Transverse colon (tissue), 4 donors: ENCODE results near the gene DDX19B. TPM values are rescaled to one million over a fixed set of nuclear protein-coding genes. Genes with fewer than 3 reads are reported as not detected.
"Not testable (repeated sequence)": the region's sequence is repeated elsewhere in the genome, so short reads cannot be mapped to it uniquely, and the experiment has no call there.

Experiments used
- DNase-seq: peaks from one replicate; pipeline ENCODE4 v3.0.0-alpha.2; 2019
- H3K27ac ChIP-seq, 4 donors: fragments of 200-600 bp; sonication (generic); 2 replicates each; pipeline ENCODE4 v1.5.1; 2016 to 2018; ENCODE audit warnings: inconsistent platforms in 4 of 4
- H3K27me3 ChIP-seq: fragments of 200-600 bp; sonication (generic); 2 replicates; pipeline ENCODE4 v1.5.1; 2017; ENCODE audit warnings: inconsistent platforms
- H3K36me3 ChIP-seq, 4 donors: fragments of 200-600 bp; sonication (generic); 2 replicates each; pipeline ENCODE4 v1.5.1; 2017 to 2019; ENCODE audit warnings: inconsistent platforms in 4 of 4
- H3K4me1 ChIP-seq, 4 donors: fragments of 200-600 bp; sonication (generic); 2 replicates each; pipeline ENCODE4 v1.5.1; 2017 to 2020; ENCODE audit warnings: inconsistent platforms in 4 of 4
- H3K4me3 ChIP-seq, 4 donors: fragments of 200-600 bp; sonication (generic); 1 replicate in 1 of 4; 2 replicates in 3 of 4; pipeline versions ENCODE4 v1.5.1 to v1.6.1; 2017 to 2019; ENCODE audit warnings: inconsistent platforms in 4 of 4
- H3K9me3 ChIP-seq, 2 donors: fragments of 200-600 bp; sonication (generic); 2 replicates each; pipeline ENCODE4 v1.5.1; 2017 to 2019; ENCODE audit warnings: inconsistent platforms in 2 of 2
- EP300 ChIP-seq: sonication (generic); formaldehyde crosslinking; IDR thresholded peaks from one replicate; pipeline ENCODE4 v1.6.1; 2017; ENCODE audit warnings: antibody characterized with exemption, low read depth
- POLR2A ChIP-seq: fragments of 450-650 bp; IDR thresholded peaks from one replicate; pipeline ENCODE4 v1.6.1; 2016; ENCODE audit warnings: antibody characterized with exemption, mild to moderate bottlenecking, moderate library complexity
- POLR2AphosphoS5 ChIP-seq, 3 donors: sonication (generic); formaldehyde crosslinking; IDR thresholded peaks; one replicate each; pipeline ENCODE4 v1.6.1; 2016; ENCODE audit warnings: antibody characterized with exemption in 3 of 3
- WGBS, 2 donors: methylation state at CpG; one replicate each; pipeline ENCODE4 v1.1.5; 2018; ENCODE audit warnings: low coverage in 1 of 2; 5-methylcytosine and 5-hydroxymethylcytosine counted together
- in situ Hi-C, 4 donors: fragments of 200-750 bp; cut with MboI; loops; one replicate each; pipeline versions ENCODE4 v1.15.0 to v1.15.1; 2017; ENCODE audit warnings: low sequenced_read_pairs in 3 of 4, low pct_ligation_motif_present in 1 of 4, low pct_unique_long_range_greater_than_20kb in 1 of 4
- intact Hi-C: fragments of 100-400 bp; cut with DNase I; formaldehyde crosslinking; loops from one replicate; pipeline ENCODE4 v1.15.1; 2023; ENCODE audit warnings: low total_unique reads
- total RNA-seq, 4 donors: library from RNA; depleted of rRNA; stranded (reverse); fragments of >200 nt; gene quantifications; one replicate each; pipeline ENCODE4 v1.1.0, GENCODE V29; 2016
- TF ChIP-seq, protein P1 (sequence below), 5 experiments: fragments of 200-600 bp in 3 of 5; fragments of 450-650 bp in 2 of 5; sonication (generic) in 3 of 5; IDR thresholded peaks; 1 replicate in 2 of 5; 2 replicates in 3 of 5; pipeline ENCODE4 v1.5.1; 2016 to 2017; ENCODE audit warnings: antibody characterized with exemption in 5 of 5, inconsistent platforms in 3 of 5, mild to moderate bottlenecking in 2 of 5, moderate library complexity in 1 of 5

The DDX19B gene
- total RNA-seq, 4 donors from 2014 or later, result 10.5 to 33.7 (median 22.6) TPM

DNA sequence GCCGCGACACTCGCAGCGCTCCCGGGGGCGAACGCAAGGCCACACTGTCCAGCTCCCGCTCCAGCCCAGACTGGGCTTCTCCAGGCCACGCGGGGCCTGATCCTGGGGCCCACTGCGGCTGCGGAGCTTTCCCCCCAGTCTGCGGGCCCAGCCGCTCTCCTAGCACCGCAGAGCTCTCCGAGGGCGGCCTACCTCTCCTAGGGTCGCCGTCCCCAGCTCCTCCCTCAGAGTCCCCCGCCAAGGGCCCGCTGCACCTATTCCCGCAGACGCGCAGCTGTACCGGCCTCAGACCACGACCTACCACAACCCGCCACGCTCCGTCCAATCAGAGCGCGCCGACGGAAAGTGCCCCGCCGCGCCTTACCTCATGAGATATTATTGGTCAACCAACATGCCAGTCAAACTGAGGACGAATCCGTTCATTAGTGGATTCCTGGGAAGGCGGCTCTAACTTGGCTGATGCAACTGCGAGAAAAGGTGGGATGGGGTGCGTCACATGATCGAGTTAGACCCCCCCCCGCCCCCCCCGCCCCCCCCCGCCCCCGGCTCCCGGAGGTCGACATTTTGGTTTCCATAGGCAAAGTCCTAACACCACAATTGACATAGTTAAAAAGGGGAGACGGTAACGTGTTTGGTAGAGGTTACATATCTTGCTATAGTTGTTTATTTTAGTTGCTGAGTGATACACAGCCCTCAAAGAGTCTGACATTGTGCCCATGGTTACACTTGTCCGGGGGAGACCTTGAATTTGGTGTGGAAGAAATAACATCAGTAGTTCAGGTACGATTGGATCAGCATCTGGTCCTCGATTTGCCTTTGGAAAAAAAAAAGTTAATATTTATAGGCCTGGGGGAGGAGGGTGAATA, 9.5 kb upstream of the DDX19B start, which contains the start of gene AARS1:
Gene AARS1, minus strand, starts transcription at position 278 of the 866 bp plus-strand sequence. CDS start 6,743 bp downstream, outside the sequence.
- in situ Hi-C loops, result no loop called here

DNA sequence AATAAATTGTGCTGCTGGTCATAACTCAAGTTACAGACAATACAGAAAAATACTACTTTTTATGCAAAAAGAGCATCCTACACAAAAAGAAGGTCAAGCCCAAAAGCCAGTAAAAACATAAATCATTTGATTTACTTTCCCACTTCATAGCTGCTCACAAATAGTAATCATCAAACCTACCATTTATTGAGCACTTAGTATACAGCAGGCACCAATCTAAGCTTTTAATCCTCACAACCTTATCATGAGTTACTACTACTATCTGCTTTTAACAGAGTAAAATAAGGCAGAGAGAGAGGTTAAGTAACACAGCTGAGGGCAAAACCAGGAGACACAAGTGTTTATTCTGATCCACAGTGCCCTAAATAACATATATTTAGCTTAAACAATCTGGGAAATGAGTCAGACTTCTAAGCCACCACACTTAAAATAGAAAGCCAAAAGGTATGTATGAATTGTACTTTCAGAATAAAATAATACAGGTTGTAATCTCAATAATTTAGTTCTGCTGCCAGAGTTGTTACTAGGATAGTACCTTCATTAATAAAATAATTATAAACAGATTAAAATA, 8.0 kb upstream of the DDX19B start:
- Histone ChIP-seq H3K4me3 (no peak overlapping the region), H3K27me3 (no peaks in the 10 kb centered on the region), H3K36me3 (no peaks in the 10 kb centered on the region), H3K9me3 (no peaks in the 10 kb centered on the region), H3K27ac (no peak overlapping the region), H3K4me1 (peaks cover 5 to 16% (median 15%) of the 10 kb centered on the region in 4 donors)
- TF ChIP-seq EP300 (no peak), POLR2AphosphoS5 (IDR thresholded peaks at IDR 0.05) (no peak), POLR2A (no peak)
- TF ChIP-seq, protein P1, sequence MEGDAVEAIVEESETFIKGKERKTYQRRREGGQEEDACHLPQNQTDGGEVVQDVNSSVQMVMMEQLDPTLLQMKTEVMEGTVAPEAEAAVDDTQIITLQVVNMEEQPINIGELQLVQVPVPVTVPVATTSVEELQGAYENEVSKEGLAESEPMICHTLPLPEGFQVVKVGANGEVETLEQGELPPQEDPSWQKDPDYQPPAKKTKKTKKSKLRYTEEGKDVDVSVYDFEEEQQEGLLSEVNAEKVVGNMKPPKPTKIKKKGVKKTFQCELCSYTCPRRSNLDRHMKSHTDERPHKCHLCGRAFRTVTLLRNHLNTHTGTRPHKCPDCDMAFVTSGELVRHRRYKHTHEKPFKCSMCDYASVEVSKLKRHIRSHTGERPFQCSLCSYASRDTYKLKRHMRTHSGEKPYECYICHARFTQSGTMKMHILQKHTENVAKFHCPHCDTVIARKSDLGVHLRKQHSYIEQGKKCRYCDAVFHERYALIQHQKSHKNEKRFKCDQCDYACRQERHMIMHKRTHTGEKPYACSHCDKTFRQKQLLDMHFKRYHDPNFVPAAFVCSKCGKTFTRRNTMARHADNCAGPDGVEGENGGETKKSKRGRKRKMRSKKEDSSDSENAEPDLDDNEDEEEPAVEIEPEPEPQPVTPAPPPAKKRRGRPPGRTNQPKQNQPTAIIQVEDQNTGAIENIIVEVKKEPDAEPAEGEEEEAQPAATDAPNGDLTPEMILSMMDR (IDR thresholded peaks at IDR 0.05), result no peak
- in situ Hi-C loops, result no loop called here
- intact Hi-C loops, result no loop called here
- no peak for DNase-seq

More for the DNA sequence above, 9.5 kb upstream of the DDX19B start, which contains the start of gene AARS1:
- peak within 1 kb of the TSS; percentile 91 to 98 (median 96) for H3K27ac ChIP-seq
- DNase-seq, result peak; percentile 97
- intact Hi-C loops, result loop anchor here (5.0 kb wide), 1 partner anchor 1152 kb away; no protein-coding TSS in a partner anchor
- 1 to 5% methylated on average over 8 to 45 of the region's 53 CpGs for WGBS, 2 donors
- H3K27me3 ChIP-seq, result no peaks in the 10 kb centered on the region
- peaks cover 5 to 25% (median 16%) of the 10 kb centered on the region in 4 donors for H3K4me1 ChIP-seq
- peak within 1 kb of the TSS; percentile 63 to 91 (median 78) for H3K4me3 ChIP-seq
- no peaks in the 10 kb centered on the region for H3K9me3 ChIP-seq
- no peaks in the 10 kb centered on the region for H3K36me3 ChIP-seq
- peak; percentile 98 to 99 (median 99) for TF ChIP-seq POLR2AphosphoS5 (IDR thresholded peaks at IDR 0.05)
- no peak for TF ChIP-seq EP300
- TF ChIP-seq, protein P1 (IDR thresholded peaks at IDR 0.05), result peak in 2 of 5 experiments; percentile 24 to 26
- TF ChIP-seq POLR2A, result peak; percentile 97

DNA sequence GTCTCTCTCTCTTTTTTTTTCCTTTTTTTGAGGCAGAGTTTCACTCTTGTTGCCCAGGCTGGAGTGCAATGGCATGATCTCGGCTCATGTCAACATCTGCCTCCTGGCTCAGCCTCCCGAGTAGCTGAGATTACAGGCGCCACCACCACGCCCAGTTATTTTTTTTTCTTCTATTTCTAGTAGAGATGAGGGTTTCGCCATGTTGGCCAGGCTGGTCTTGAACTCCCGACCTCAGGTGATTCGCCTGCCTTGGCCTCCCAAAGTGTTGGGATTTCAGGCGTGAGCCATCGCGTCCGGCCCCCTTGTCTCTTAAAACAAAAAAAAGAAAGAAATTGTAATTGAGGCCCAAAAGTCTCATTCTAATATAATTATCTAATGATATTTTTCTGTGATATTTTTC, 6.8 kb upstream of the DDX19B start:
- in situ Hi-C loops, H3K4me3 ChIP-seq, H3K27ac ChIP-seq, H3K36me3 ChIP-seq, intact Hi-C loops, H3K27me3 ChIP-seq, DNase-seq, H3K9me3 ChIP-seq: not testable (repeated sequence)
- H3K4me1 ChIP-seq, result peaks cover 5 to 16% (median 15%) of the 10 kb centered on the region in 4 donors
- WGBS, 2 donors, result 88 to 94% methylated on average over 11 of the region's 11 CpGs

DNA sequence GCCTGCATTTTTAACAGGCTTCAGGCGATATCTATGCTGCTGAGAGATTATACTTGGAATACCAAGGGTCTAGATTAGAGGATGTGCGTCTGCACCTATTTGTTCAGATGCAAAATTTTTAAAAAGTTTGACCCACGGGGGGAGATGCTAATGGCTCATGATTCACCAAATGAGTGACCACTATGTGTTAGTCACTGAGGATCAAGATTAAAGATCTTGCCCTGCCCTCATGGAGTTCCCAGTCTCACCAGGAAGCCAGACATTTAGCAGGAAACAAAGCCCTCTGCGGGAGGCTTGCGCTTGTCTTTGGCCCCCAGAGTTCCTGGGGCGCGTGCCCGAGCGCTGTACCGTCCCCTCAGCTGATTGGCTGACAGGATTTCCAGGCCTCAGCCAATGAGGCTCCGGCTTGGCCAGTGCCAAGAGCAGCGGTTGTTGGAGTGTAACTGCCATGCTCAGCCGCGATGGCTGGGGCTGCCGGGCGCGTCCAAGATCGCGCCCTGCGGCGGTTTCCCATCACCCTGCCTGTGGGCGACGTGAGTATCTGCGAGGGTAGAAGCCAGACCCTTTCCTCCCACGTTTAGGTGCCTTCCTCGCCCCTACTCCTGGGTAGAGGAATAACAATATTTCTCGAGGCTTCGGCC, 4.5 kb upstream of the DDX19B start:
- H3K4me3 ChIP-seq, result no peak overlapping the region
- in situ Hi-C loops (no loop called here), intact Hi-C loops (no loop called here)
- no peaks in the 10 kb centered on the region for H3K36me3 ChIP-seq
- no peak for DNase-seq
- H3K27me3 ChIP-seq, result no peaks in the 10 kb centered on the region
- WGBS, 2 donors, result 80 to 95% methylated on average over 1 to 21 of the region's 28 CpGs
- TF ChIP-seq, protein P1 (IDR thresholded peaks at IDR 0.05), result no peak
- TF ChIP-seq POLR2A (no peak), POLR2AphosphoS5 (IDR thresholded peaks at IDR 0.05) (no peak)
- no peak overlapping the region for H3K27ac ChIP-seq
- peaks cover 5 to 10% (median 7%) of the 10 kb centered on the region in 4 donors for H3K4me1 ChIP-seq
- no peaks in the 10 kb centered on the region for H3K9me3 ChIP-seq
